Astrocyte (in vitro differentiated cells and primary cell): Measurements from ENCODE around the gene TESK2.

Experiments
- EZH2 ChIP-seq: IDR thresholded peaks from 2 replicates; pipeline ENCODE4 v1.6.1; 2012; ENCODE audit warnings: mild to moderate bottlenecking, low read length, inconsistent platforms; ENCODE audit not compliant: insufficient read depth
- TF ChIP-seq, protein P1 (sequence below): IDR thresholded peaks from 2 replicates; pipeline ENCODE4 v1.5.1; 2011; ENCODE audit warnings: low read depth, mild to moderate bottlenecking, inconsistent platforms, low read length, moderate library complexity; ENCODE audit not compliant: insufficient read depth

DNA sequence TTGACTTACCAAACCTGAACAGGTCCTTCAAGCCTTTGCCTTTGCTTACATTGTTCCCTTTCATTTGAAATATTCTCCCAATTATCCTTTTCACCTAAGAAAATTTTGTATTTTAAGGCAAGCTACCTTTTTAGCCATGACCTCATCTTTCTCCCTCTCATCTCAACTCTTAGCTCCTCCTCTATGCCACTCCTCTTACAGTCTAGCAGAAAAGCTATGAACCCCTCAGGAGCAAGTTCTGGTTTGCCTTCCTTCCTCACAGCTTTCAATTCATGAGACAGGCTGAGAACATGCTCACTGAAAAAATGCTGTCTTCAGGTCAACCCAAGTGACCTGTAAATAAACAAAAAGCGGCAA is 142.4 kb downstream of the TESK2 start:
- TF ChIP-seq, protein P1, sequence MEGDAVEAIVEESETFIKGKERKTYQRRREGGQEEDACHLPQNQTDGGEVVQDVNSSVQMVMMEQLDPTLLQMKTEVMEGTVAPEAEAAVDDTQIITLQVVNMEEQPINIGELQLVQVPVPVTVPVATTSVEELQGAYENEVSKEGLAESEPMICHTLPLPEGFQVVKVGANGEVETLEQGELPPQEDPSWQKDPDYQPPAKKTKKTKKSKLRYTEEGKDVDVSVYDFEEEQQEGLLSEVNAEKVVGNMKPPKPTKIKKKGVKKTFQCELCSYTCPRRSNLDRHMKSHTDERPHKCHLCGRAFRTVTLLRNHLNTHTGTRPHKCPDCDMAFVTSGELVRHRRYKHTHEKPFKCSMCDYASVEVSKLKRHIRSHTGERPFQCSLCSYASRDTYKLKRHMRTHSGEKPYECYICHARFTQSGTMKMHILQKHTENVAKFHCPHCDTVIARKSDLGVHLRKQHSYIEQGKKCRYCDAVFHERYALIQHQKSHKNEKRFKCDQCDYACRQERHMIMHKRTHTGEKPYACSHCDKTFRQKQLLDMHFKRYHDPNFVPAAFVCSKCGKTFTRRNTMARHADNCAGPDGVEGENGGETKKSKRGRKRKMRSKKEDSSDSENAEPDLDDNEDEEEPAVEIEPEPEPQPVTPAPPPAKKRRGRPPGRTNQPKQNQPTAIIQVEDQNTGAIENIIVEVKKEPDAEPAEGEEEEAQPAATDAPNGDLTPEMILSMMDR, result no peak
- no peak for TF ChIP-seq EZH2
